MM.1S (cell line): ENCODE results near the gene P2RY12.

Experiments
- CTCF ChIP-seq: fragments of 300-600 bp; sonication (generic); IDR thresholded peaks from 2 replicates; pipeline ENCODE4 v1.5.1; 2016; ENCODE audit warnings: antibody characterized with exemption, low read length, mixed read lengths
- EZH2 ChIP-seq: fragments of 300-600 bp; sonication (generic); optimal IDR thresholded peaks from 2 replicates; pipeline ENCODE3; 2017; ENCODE audit warnings: low read depth, mild to moderate bottlenecking, antibody characterized with exemption, low read length, mixed read lengths

GRCh38 chr3:151366993-151367392 is 17.6 kb downstream of the P2RY12 start:
- TF ChIP-seq CTCF (no peak), EZH2 (no peak)
